Endothelial cell of umbilical vein (primary cell): ENCODE results near the gene CLSTN2. TPM values are rescaled to one million over a fixed set of nuclear protein-coding genes. Genes with fewer than 3 reads are reported as not detected.

ENCODE experiments used
- BruUV-seq: library from RNA; stranded (reverse); fragments of 400-500 nt; replicated peaks from 2 replicates; lab custom pipeline; 2021; lab: Mats Ljungman, UMichigan
- CTCF ChIA-PET: fragments of 300-600, 350-600 bp; sonication (Branson Sonifier 250); formaldehyde crosslinking; loops from one replicate; lab custom pipeline; 2021; ENCODE audit warnings: antibody characterized with exemption, inconsistent platforms; lab: Charles Lee
- POLR2A ChIA-PET: fragments of 300-600, 350-600 bp; sonication (Branson Sonifier 250); formaldehyde crosslinking; loops from one replicate; lab custom pipeline; 2021; ENCODE audit warnings: antibody characterized with exemption, inconsistent platforms; lab: Charles Lee
- DNase-seq: peaks from one replicate; pipeline ENCODE4 v3.0.0-alpha.2; 2011; ENCODE audit warnings: low read depth, low spot score
- FAIRE-seq: peaks from 2 replicates; lab custom pipeline; 2011; peaks lifted over from hg19 to GRCh38; lab: Jason Lieb, UNC
- H2AFZ ChIP-seq: 2 replicates; pipeline ENCODE4 v1.6.0; 2012; ENCODE audit warnings: low read depth, low read length, control low read depth, inconsistent platforms
- H3K27ac ChIP-seq: 2 replicates; pipeline ENCODE4 v1.5.1; 2011; ENCODE audit warnings: low read depth, mild to moderate bottlenecking, control low read depth, low read length, moderate library complexity; ENCODE audit not compliant: insufficient read depth
- H3K27me3 ChIP-seq, 2 experiments: 2 replicates each; pipeline versions ENCODE4 v1.6.0 to v1.6.1; 2011; ENCODE audit warnings: low read length in 2 of 2, mixed read lengths in 1 of 2; ENCODE audit not compliant: control insufficient read depth in 2 of 2, insufficient read depth in 2 of 2
- H3K36me3 ChIP-seq, 2 experiments: 2 replicates in 1 of 2; 3 replicates in 1 of 2; pipeline ENCODE4 v1.5.1; 2011; ENCODE audit warnings: low read length in 2 of 2, mild to moderate bottlenecking in 1 of 2, moderate library complexity in 1 of 2; ENCODE audit not compliant: control insufficient read depth in 2 of 2, insufficient read depth in 2 of 2; ENCODE audit errors: extremely low read depth in 1 of 2
- H3K4me1 ChIP-seq: 3 replicates; pipeline ENCODE4 v1.5.1; 2011; ENCODE audit warnings: mild to moderate bottlenecking, low read length; ENCODE audit not compliant: control insufficient read depth, insufficient read depth; ENCODE audit errors: extremely low read depth
- H3K4me2 ChIP-seq: 2 replicates; pipeline ENCODE4 v1.6.1; 2011; ENCODE audit warnings: low read length, control low read depth, mixed read lengths; ENCODE audit not compliant: insufficient read depth
- H3K4me3 ChIP-seq, 3 experiments: fragments of 200-600 bp in 1 of 3; sonication (generic), shearing (Covaris generic) in 1 of 3; replicated peaks in 1 of 3; 2 replicates each; pipeline ENCODE4 v1.5.1; 2011 to 2016; ENCODE audit warnings: control low read depth in 3 of 3, low read length in 3 of 3, mild to moderate bottlenecking in 2 of 3, inconsistent platforms in 1 of 3, low read depth in 1 of 3, moderate library complexity in 1 of 3; ENCODE audit not compliant: insufficient read depth in 1 of 3
- H3K79me2 ChIP-seq: 2 replicates; pipeline ENCODE4 v1.6.0; 2012; ENCODE audit warnings: low read length, inconsistent platforms; ENCODE audit not compliant: control insufficient read depth, insufficient read depth
- H3K9ac ChIP-seq: replicated peaks from 2 replicates; pipeline ENCODE3; 2011; ENCODE audit warnings: low read length, control low read depth; ENCODE audit not compliant: insufficient read depth; ENCODE audit errors: extremely low read depth
- H3K9me1 ChIP-seq: replicated peaks from 3 replicates; pipeline ENCODE4 v1.6.0; 2011; ENCODE audit warnings: mild to moderate bottlenecking, low read length; ENCODE audit not compliant: control insufficient read depth, insufficient read depth; ENCODE audit errors: extremely low read depth
- H3K9me3 ChIP-seq: replicated peaks from 2 replicates; pipeline ENCODE4 v1.5.1; 2012; ENCODE audit warnings: low read length, inconsistent platforms; ENCODE audit not compliant: control insufficient read depth, insufficient read depth
- H4K20me1 ChIP-seq: replicated peaks from 2 replicates; pipeline ENCODE3; 2011; ENCODE audit warnings: mild to moderate bottlenecking, low read length; ENCODE audit not compliant: control insufficient read depth, insufficient read depth; ENCODE audit errors: extremely low read depth
- JUN ChIP-seq: IDR thresholded peaks from 2 replicates; pipeline ENCODE4 v1.6.1; 2011; ENCODE audit warnings: borderline replicate concordance, low read depth; ENCODE audit not compliant: insufficient read length, insufficient read depth
- dilution Hi-C: fragments of 300-500 bp; cut with MboI; formaldehyde crosslinking; loops from one replicate; pipeline ENCODE4 v1.15.0; 2019; ENCODE audit warnings: low sequenced_read_pairs; ENCODE audit not compliant: extremely low pct_ligation_motif_present
- intact Hi-C: fragments of 100-400 bp; cut with micrococcal nuclease; formaldehyde crosslinking; loops from one replicate; pipeline ENCODE4 v1.10.0; 2022
- polyA plus RNA-seq, 4 experiments: library from polyadenylated mRNA; depleted of rRNA in 3 of 4; stranded (reverse) in 3 of 4; unstranded in 1 of 4; fragments of >200 nt; gene quantifications; 2 replicates each; pipeline versions ENCODE4 v1.2.1 to v1.2.3, GENCODE V29; 2011 to 2012; ENCODE audit warnings: missing spikeins in 1 of 4
- small RNA-seq: library from RNA; depleted of rRNA; stranded (forward); fragments of <200 nt; gene quantifications from one replicate; pipeline ENCODE3, GENCODE V24; 2012; ENCODE audit warnings: low replicate concordance, low read depth; ENCODE audit not compliant: insufficient read depth, insufficient read length
- total RNA-seq: library from RNA; stranded (reverse); gene quantifications from 2 replicates; pipeline ENCODE4 v1.2.3, GENCODE V29; 2021

CLSTN2 gene
- total and polyA plus RNA-seq, 2 donors (not counting 3 experiments of a cell fraction or from before 2014, with no cell fraction given) = 0.26 to 0.38 TPM

DNA sequence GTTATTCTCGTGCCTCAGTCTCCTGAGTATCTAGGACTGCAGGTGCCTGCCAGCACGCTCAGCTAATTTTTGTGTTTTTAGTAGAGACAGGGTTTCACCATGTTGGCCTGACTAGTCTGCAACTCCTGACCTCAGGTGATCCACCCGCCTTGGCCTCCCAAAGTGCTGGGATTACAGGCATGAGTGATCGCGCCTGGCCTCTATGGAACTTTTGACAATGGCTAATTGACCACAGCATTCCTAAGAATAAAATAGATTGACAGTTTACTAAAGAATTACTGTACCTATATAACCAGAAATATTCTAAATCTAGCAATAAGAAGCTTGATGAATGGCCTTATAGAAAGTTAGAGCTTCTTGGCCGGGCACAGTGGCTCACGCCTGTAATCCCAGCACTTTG lies 691.9 kb downstream of the CLSTN2 start:
- Histone ChIP-seq H3K27me3 (no peaks in the 10 kb centered on the region), H3K9ac (no peak overlapping the region), H3K9me1 (no peaks in the 10 kb centered on the region), H3K4me3 (no peak overlapping the region), H3K36me3 (no peaks in the 10 kb centered on the region), H3K9me3 (no peaks in the 10 kb centered on the region), H3K4me2 (no peak overlapping the region), H2AFZ (no peak overlapping the region), H3K4me1 (peaks cover 4% of the 10 kb centered on the region), H3K79me2 (no peaks in the 10 kb centered on the region), H4K20me1 (no peaks in the 10 kb centered on the region), H3K27ac (no peak overlapping the region)
- dilution Hi-C loops = no loop called here
- TF ChIP-seq JUN = no peak
- DNase-seq (no peak), FAIRE-seq (no peak)
- CTCF ChIA-PET = no interaction called here
- POLR2A ChIA-PET = no interaction called here
- intact Hi-C loops = no loop called here
- BruUV-seq = no TSS peak

Small RNA genes within 50 kb of the gene (small RNA-seq; reads per million reads assigned to genes)
- not detected for gene AC048346.1
